PC-3 (cell line): ENCODE data around the gene DMTF1. TPM values are rescaled to one million over a fixed set of nuclear protein-coding genes. Genes with fewer than 3 reads are reported as not detected.

ENCODE experiments used
- ATAC-seq: fragments of 200-7000 bp; cut with Tn5 transposase; 2 replicates; pipeline ENCODE4 v1.9.1; 2020; ENCODE audit warnings: mild to moderate bottlenecking, moderate library complexity
- BruUV-seq: library from RNA; stranded (reverse); fragments of 400-500 nt; replicated peaks from 2 replicates; lab custom pipeline; 2021; lab: Mats Ljungman, UMichigan
- CTCF ChIA-PET: fragments of 300-600 bp; sonication (Branson Sonifier 250); formaldehyde crosslinking; loops from one replicate; lab custom pipeline; 2022; ENCODE audit warnings: antibody characterized with exemption; lab: Charles Lee
- POLR2A ChIA-PET: fragments of 300-600 bp; sonication (Branson Sonifier 250); formaldehyde crosslinking; loops from one replicate; lab custom pipeline; 2022; ENCODE audit warnings: antibody characterized with exemption; ENCODE audit not compliant: unreplicated experiment; lab: Charles Lee
- DNase-seq: peaks from one replicate; pipeline ENCODE4 v3.0.0-alpha.2; 2015
- H2AFZ ChIP-seq: fragments of 300-600 bp; sonication (generic); 2 replicates; pipeline ENCODE4 v1.6.0; 2016; ENCODE audit warnings: antibody characterized with exemption, low read length
- H3F3A ChIP-seq: fragments of 300-600 bp; sonication (generic); one replicate; pipeline ENCODE4 v1.6.0; 2017; ENCODE audit warnings: antibody characterized with exemption, low read length, control low read depth, mild to moderate bottlenecking; ENCODE audit not compliant: unreplicated experiment
- H3K27ac ChIP-seq: fragments of 300-600 bp; sonication (generic); 2 replicates; pipeline ENCODE4 v1.5.1; 2016; ENCODE audit warnings: mild to moderate bottlenecking, low read length
- H3K27me3 ChIP-seq: fragments of 300-600 bp; sonication (generic); 2 replicates; pipeline ENCODE4 v1.6.1; 2016; ENCODE audit warnings: low read length, mixed read lengths
- H3K36me3 ChIP-seq: fragments of 300-600 bp; sonication (generic); 2 replicates; pipeline ENCODE4 v1.6.1; 2016; ENCODE audit warnings: low read depth, mixed run types, low read length, mixed read lengths
- H3K4me1 ChIP-seq: fragments of 300-600 bp; sonication (generic); 2 replicates; pipeline ENCODE4 v1.5.1; 2016; ENCODE audit warnings: low read length; ENCODE audit not compliant: insufficient read depth
- H3K4me2 ChIP-seq: fragments of 300-600 bp; sonication (generic); 2 replicates; pipeline ENCODE4 v1.6.0; 2016; ENCODE audit warnings: low read length
- H3K4me3 ChIP-seq: fragments of 300-600 bp; sonication (generic); 2 replicates; pipeline ENCODE4 v1.5.1; 2016; ENCODE audit warnings: mild to moderate bottlenecking, low read length, mixed read lengths
- H3K79me2 ChIP-seq: fragments of 300-600 bp; sonication (generic); 2 replicates; pipeline ENCODE4 v1.6.1; 2017; ENCODE audit warnings: low read length, mixed read lengths
- H3K9ac ChIP-seq: fragments of 300-600 bp; sonication (generic); 2 replicates; pipeline ENCODE4 v1.6.0; 2016; ENCODE audit warnings: mild to moderate bottlenecking, low read length
- H3K9me2 ChIP-seq: fragments of 300-600 bp; sonication (generic); replicated peaks from 2 replicates; pipeline ENCODE4 v1.6.1; 2016; ENCODE audit warnings: mixed run types, low read length, mixed read lengths
- H3K9me3 ChIP-seq: fragments of 300-600 bp; sonication (generic); 2 replicates; pipeline ENCODE4 v1.6.1; 2016; ENCODE audit warnings: low read length, mixed read lengths
- H4K20me1 ChIP-seq: fragments of 300-600 bp; sonication (generic); 2 replicates; pipeline ENCODE4 v1.6.1; 2016; ENCODE audit warnings: low read length, mixed read lengths
- EZH2 ChIP-seq: fragments of 300-600 bp; sonication (generic); IDR thresholded peaks from one replicate; pipeline ENCODE4 v1.6.1; 2017; ENCODE audit warnings: antibody characterized with exemption, mild to moderate bottlenecking, low read length; ENCODE audit not compliant: unreplicated experiment
- EZH2phosphoT487 ChIP-seq: fragments of 300-600 bp; sonication (generic); IDR thresholded peaks from 2 replicates; pipeline ENCODE4 v1.6.1; 2018; ENCODE audit warnings: mild to moderate bottlenecking, antibody characterized with exemption, low read length, borderline replicate concordance
- intact Hi-C: fragments of 100-400 bp; cut with micrococcal nuclease; formaldehyde crosslinking; loops from 2 replicates; pipeline ENCODE4 v1.9.0; 2023
- total RNA-seq: library from RNA; depleted of rRNA; stranded (reverse); fragments of >200 nt; gene quantifications from 2 replicates; pipeline ENCODE4 v1.2.3, GENCODE V29; 2014
- TF ChIP-seq, protein P1 (sequence below): fragments of 300-600 bp; sonication (generic); conservative IDR thresholded peaks from 2 replicates; pipeline ENCODE4 v1.5.1; 2017; ENCODE audit warnings: antibody characterized with exemption, low read depth, mild to moderate bottlenecking, low read length

DMTF1 gene
- total RNA-seq, 1 experiment from 2014 or later, result 43.6 TPM

DNA sequence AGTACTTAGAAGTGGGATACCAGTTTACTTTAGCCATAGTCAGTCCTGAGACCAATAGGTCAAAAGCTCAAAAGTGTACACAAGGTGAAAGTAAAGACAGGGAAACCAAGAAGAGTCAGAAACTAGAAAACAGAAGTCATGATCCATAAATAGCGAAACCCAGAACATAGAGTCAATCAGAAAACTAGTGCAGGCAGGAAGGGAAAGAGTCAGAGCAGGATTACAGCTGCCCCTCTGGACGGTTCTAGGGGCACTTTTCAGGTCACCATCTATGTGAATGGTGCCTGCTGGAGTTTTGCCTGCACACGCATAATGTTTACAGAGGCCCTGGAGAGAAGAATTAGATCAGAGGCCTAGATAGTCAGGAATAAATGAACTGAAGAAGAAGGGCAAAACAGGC is 22.4 kb upstream of the DMTF1 start:
- H3K9ac ChIP-seq, result no peak overlapping the region

DNA sequence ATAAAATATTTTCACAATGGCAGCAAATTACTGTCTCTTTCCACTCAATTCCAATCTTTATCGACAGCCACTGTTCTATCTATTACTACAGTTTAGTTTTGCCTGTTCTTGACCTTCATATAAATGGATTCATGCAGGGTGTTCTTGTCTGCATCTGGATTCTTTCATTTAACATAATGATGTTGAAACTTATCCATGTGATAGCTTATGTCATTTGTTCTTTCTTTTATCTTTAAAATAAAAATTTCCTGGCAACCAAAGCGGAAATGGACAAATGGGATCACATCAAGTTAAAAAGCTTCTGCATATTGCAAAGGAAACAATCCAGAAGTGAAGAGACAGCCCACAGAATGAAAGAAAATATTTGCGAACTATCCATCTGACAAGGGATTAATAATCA is 20.5 kb upstream of the DMTF1 start:
- TF ChIP-seq, protein P1, sequence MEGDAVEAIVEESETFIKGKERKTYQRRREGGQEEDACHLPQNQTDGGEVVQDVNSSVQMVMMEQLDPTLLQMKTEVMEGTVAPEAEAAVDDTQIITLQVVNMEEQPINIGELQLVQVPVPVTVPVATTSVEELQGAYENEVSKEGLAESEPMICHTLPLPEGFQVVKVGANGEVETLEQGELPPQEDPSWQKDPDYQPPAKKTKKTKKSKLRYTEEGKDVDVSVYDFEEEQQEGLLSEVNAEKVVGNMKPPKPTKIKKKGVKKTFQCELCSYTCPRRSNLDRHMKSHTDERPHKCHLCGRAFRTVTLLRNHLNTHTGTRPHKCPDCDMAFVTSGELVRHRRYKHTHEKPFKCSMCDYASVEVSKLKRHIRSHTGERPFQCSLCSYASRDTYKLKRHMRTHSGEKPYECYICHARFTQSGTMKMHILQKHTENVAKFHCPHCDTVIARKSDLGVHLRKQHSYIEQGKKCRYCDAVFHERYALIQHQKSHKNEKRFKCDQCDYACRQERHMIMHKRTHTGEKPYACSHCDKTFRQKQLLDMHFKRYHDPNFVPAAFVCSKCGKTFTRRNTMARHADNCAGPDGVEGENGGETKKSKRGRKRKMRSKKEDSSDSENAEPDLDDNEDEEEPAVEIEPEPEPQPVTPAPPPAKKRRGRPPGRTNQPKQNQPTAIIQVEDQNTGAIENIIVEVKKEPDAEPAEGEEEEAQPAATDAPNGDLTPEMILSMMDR, result no peak
- TF ChIP-seq EZH2phosphoT487, result no peak
- TF ChIP-seq EZH2, result no peak
- Histone ChIP-seq H3K79me2 (no peaks in the 10 kb centered on the region), H3K27me3 (no peaks in the 10 kb centered on the region), H3K27ac (no peak overlapping the region), H3F3A (no peaks in the 10 kb centered on the region), H4K20me1 (no peaks in the 10 kb centered on the region), H3K36me3 (no peaks in the 10 kb centered on the region), H3K4me3 (no peak overlapping the region), H3K4me2 (no peak overlapping the region), H2AFZ (no peak overlapping the region), H3K9me3 (no peaks in the 10 kb centered on the region), H3K9me2 (no peaks in the 10 kb centered on the region), H3K9ac (no peak overlapping the region), H3K4me1 (no peaks in the 10 kb centered on the region)
- no TSS peak for BruUV-seq
- intact Hi-C loops, result no loop called here
- ChIA-PET POLR2A (no interaction called here), CTCF (no interaction called here)
- DNase-seq (no peak), ATAC-seq (no peak)

More for the DNA sequence above, 22.4 kb upstream of the DMTF1 start:
- ATAC-seq, result no peak
- Histone ChIP-seq H3K9me2 (no peaks in the 10 kb centered on the region), H3K27me3 (no peaks in the 10 kb centered on the region), H2AFZ (no peak overlapping the region), H3K4me2 (no peak overlapping the region), H3K36me3 (no peaks in the 10 kb centered on the region), H3K9me3 (no peaks in the 10 kb centered on the region), H3K4me3 (no peak overlapping the region), H3K4me1 (no peaks in the 10 kb centered on the region), H4K20me1 (no peaks in the 10 kb centered on the region), H3K27ac (no peak overlapping the region), H3K79me2 (no peaks in the 10 kb centered on the region), H3F3A (no peaks in the 10 kb centered on the region)
- no peak for TF ChIP-seq EZH2
- no peak for TF ChIP-seq EZH2phosphoT487
- TF ChIP-seq, protein P1, result no peak
- ChIA-PET POLR2A (no interaction called here), CTCF (no interaction called here)
- intact Hi-C loops, result no loop called here
- no peak for DNase-seq
- BruUV-seq, result no TSS peak

DNA sequence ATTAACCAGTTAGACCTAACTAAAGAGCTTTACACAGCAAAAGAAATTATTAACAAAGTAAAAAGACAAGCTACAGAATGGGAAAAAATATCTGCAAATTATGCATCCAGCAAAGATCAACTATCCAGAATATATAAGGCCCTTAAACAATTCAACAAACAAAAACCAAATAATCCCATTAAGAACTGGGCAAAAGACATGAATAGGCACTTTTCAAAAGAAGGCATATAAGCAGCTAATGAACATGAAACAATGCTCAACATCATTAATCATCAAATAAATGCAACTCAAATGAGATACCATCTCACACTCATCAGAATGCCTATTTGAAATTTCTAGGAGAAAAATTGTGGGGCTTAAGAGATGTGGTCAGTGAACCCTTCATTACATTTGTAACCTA is 15.0 kb upstream of the DMTF1 start:
- POLR2A ChIA-PET, result no interaction called here
- no peak overlapping the region for H2AFZ ChIP-seq
- H3K9me2 ChIP-seq, result no peaks in the 10 kb centered on the region
- no peaks in the 10 kb centered on the region for H3K27me3 ChIP-seq
- no peak overlapping the region for H3K9ac ChIP-seq
- H3K27ac ChIP-seq, result no peak overlapping the region
- H3K4me2 ChIP-seq, result no peak overlapping the region
- intact Hi-C loops, result no loop called here
- no peaks in the 10 kb centered on the region for H3K9me3 ChIP-seq
- H3F3A ChIP-seq, result no peaks in the 10 kb centered on the region
- H3K4me1 ChIP-seq, result no peaks in the 10 kb centered on the region
- no peaks in the 10 kb centered on the region for H3K36me3 ChIP-seq
- CTCF ChIA-PET, result no interaction called here
- TF ChIP-seq, protein P1, result no peak
- TF ChIP-seq EZH2, result no peak
- no peak for TF ChIP-seq EZH2phosphoT487
- no peaks in the 10 kb centered on the region for H4K20me1 ChIP-seq
- H3K79me2 ChIP-seq, result no peaks in the 10 kb centered on the region
- DNase-seq, result no peak
- no peak overlapping the region for H3K4me3 ChIP-seq
- no peak for ATAC-seq
- BruUV-seq, result no TSS peak
